ENCODE measurements around the gene SMIM43.

The SMIM43 gene

DNA sequence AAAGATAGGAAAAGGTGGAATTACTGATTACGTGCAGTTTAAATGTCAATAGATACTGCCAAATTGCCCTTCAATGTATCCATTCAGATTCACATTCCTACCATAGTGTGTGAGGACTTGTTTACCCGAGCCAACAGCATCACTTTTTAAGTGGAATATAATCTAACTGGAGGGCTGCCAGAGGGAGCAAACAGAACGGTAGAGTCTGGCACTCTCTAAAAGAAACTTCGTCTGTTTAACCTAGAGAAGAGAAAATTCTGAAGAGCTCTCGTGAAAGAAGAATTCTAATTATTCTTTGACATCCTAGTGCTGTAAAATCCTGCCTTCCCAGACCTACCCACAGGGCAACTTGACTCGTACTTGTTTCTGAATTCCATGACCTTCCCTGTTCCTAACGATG lies 23.2 kb downstream of the SMIM43 start:
- in situ Hi-C loops (cut with HindIII; ENCODE audit: low sequenced_read_pairs), result no loop called here
- DNase-seq (ENCODE audit: low read depth, low spot score), result no peak

DNA sequence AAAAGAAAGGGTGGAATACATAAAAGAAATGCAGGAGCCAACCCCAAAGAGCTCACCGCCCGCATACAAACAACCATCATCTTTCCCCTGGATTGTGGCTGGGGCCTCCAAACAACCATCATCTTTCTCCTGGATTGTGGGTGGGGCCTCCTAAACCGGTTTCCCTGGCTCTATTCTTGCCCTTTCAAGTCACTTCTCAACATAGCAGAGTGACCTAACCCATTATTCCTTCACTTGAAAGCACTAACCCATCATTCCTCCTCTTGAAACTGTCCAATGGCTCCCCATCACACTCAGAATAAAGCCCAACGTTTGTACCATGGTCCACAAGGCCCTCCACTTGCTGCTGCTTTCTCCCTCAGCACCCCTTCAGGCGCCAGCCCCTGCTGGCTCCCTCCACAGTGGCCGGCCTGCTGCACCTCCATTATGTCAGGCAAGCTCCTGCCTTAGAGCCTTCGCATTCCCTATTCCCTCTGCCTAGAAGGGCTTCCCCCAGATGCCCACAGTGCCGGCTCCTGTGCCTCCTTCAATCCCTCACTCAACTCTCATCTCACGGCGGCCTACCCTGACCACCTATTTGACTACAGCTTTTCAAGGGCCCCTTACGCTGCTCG lies 24.1 kb downstream of the SMIM43 start:
- no peak for TF ChIP-seq CTCF (IDR thresholded peaks at IDR 0.05; ENCODE audit: low read depth, low read length)
- in situ Hi-C loops (cut with HindIII; ENCODE audit: low sequenced_read_pairs), result no loop called here

More for the DNA sequence above, 23.2 kb downstream of the SMIM43 start:
- TF ChIP-seq CTCF (IDR thresholded peaks at IDR 0.05; ENCODE audit: low read depth, low read length), result no peak
- no peak overlapping the region for H3K4me3 ChIP-seq (ENCODE audit: low read depth, low read length)

DNA sequence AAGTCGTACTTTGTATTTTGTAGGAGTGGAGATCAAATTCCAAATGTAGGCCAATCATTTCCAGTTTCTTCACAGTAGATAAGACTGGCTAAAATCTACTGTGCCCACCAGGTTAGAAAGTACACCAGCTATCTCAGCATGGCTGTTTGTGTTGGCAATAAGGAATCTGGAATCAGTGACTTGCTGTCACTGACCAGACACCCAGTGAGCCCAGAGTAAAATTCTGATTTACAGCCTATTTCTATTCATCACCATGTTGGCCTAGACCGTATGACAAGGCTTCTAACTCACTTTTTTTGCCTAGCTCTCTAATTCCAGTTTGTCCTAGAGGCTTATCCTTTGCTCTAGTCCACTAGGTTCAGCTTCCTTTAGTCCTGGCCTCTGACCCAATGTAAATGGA lies 25.4 kb downstream of the SMIM43 start:
- no peak for TF ChIP-seq CTCF (IDR thresholded peaks at IDR 0.05; ENCODE audit: low read depth, low read length)
- H3K4me3 ChIP-seq (ENCODE audit: low read depth, low read length), result no peak overlapping the region
- in situ Hi-C loops (cut with HindIII; ENCODE audit: low sequenced_read_pairs), result no loop called here
- no peak for DNase-seq (ENCODE audit: low read depth, low spot score)

More for the DNA sequence above, 24.1 kb downstream of the SMIM43 start:
- no peak overlapping the region for H3K4me3 ChIP-seq (ENCODE audit: low read depth, low read length)
- DNase-seq (ENCODE audit: low read depth, low spot score), result no peak

- H3K4me3 ChIP-seq (ENCODE audit: low read depth, low read length), result no peak overlapping the region
- in situ Hi-C loops (cut with HindIII; ENCODE audit: low sequenced_read_pairs), result no loop called here
- TF ChIP-seq CTCF (IDR thresholded peaks at IDR 0.05; ENCODE audit: low read depth, low read length), result no peak
- peak; percentile 38 for DNase-seq (ENCODE audit: low read depth, low spot score)
Measured at GRCh38 chr4:121738780-121739535, 26.0 kb downstream of the SMIM43 start.

GRCh38 chr4:121737846-121738554 lies 27.0 kb downstream of the SMIM43 start:
- in situ Hi-C loops (cut with HindIII; ENCODE audit: low sequenced_read_pairs), result no loop called here
- no peak overlapping the region for H3K4me3 ChIP-seq (ENCODE audit: low read depth, low read length)
- TF ChIP-seq CTCF (IDR thresholded peaks at IDR 0.05; ENCODE audit: low read depth, low read length), result no peak
- DNase-seq (ENCODE audit: low read depth, low spot score), result no peak

- H3K4me3 ChIP-seq (ENCODE audit: low read depth, low read length), result no peak overlapping the region
- peak; percentile 69 for DNase-seq (ENCODE audit: low read depth, low spot score)
- in situ Hi-C loops (cut with HindIII; ENCODE audit: low sequenced_read_pairs), result no loop called here
- TF ChIP-seq CTCF (IDR thresholded peaks at IDR 0.05; ENCODE audit: low read depth, low read length), result peak; percentile 65
Measured at GRCh38 chr4:121736735-121737351, 28.1 kb downstream of the SMIM43 start.

Data from astrocyte of the spinal cord (primary cell).